ENCODE data around the gene VPS13D. TPM values are rescaled to one million over a fixed set of nuclear protein-coding genes. Genes with fewer than 3 reads are reported as not detected.

Gene VPS13D
- total and polyA plus RNA-seq, 10 of the 15 experiments (the other 5 are each of a cell fraction or from before 2014, with no cell fraction given), result 1.4 to 16.9 (median 8.5) TPM

- H3K36me3 ChIP-seq (ENCODE audit: control insufficient read depth in 2 of 2, insufficient read depth in 2 of 2, low read length in 1 of 2), result no peaks in the 10 kb centered on the region; a peak in 1 of 4 replicates
- peaks cover 4% of the 10 kb centered on the region; the same call in 1 of the 3 replicates for H3K9me3 ChIP-seq (replicated peaks; ENCODE audit: control insufficient read depth, insufficient read depth, low read length)
- in situ Hi-C loops (cut with MboI), result no loop called here
- RAD21 ChIA-PET (ENCODE audit: unreplicated experiment), result interaction anchor here (0.7 kb wide), 1 partner anchor 21 kb away, joined by 3 read pairs; no protein-coding TSS in a partner anchor
- H3K4me3 ChIP-seq, result no peak overlapping the region
- intact Hi-C loops (cut with micrococcal nuclease; ENCODE audit: unreplicated experiment), result no loop called here
- 98% methylated on average over 7 of the region's 7 CpGs for WGBS (ENCODE audit: insufficient coverage, insufficient replicate concordance, low lambda C conversion rate, missing lambda C conversion rate)
- H3K4me1 ChIP-seq (ENCODE audit: control insufficient read depth, insufficient read depth, low read length), result no peaks in the 10 kb centered on the region
- no peak overlapping the region for H2AFZ ChIP-seq (ENCODE audit: control insufficient read depth, low read depth, low read length)
- no TSS peak for BruUV-seq (replicated peaks)
- POLR2A ChIA-PET, result no interaction called here
- ATAC-seq, result no peak
- SMC1A ChIA-PET (ENCODE audit: uncharacterized antibody, unreplicated experiment), result interaction anchor here (1.4 kb wide), 1 partner anchor 24 kb away, joined by 3 read pairs; no protein-coding TSS in a partner anchor
- no peaks in the 10 kb centered on the region for H3K79me2 ChIP-seq (ENCODE audit: control insufficient read depth, insufficient read depth, low read length)
- no peak for FAIRE-seq
- H4K20me1 ChIP-seq (ENCODE audit: control insufficient read depth, insufficient read depth), result no peaks in the 10 kb centered on the region
- H3K9ac ChIP-seq (ENCODE audit: control insufficient read depth, insufficient read depth, low read length), result no peak overlapping the region
- H3K4me2 ChIP-seq (ENCODE audit: control insufficient read depth, insufficient read depth), result no peak overlapping the region
- H3K27ac ChIP-seq (ENCODE audit: control insufficient read depth, insufficient read depth), result no peak overlapping the region
- no peak for DNase-seq (ENCODE audit: low read depth, low spot score)
- TF ChIP-seq RELA (IDR thresholded peaks at IDR 0.05; ENCODE audit: borderline replicate concordance, partially characterized antibody) (no peak), TARDBP (IDR thresholded peaks at IDR 0.05; ENCODE audit: borderline replicate concordance) (no peak), CBX3 (IDR thresholded peaks at IDR 0.05; ENCODE audit: borderline replicate concordance, low read depth) (no peak), ESRRA (IDR thresholded peaks at IDR 0.05; ENCODE audit: low read length) (no peak), ZNF217 (IDR thresholded peaks at IDR 0.05) (no peak), SP1 (IDR thresholded peaks at IDR 0.05; ENCODE audit: low read depth, low read length) (no peak), NRF1 (conservative IDR thresholded peaks at IDR 0.05; ENCODE audit: low read depth, low read length) (no peak), ETV6 (conservative IDR thresholded peaks at IDR 0.05 in 1 of 2, IDR thresholded peaks at IDR 0.05 in 1 of 2; ENCODE audit: borderline replicate concordance in 1 of 2, low read depth in 1 of 2) (no peak), BCLAF1 (IDR thresholded peaks at IDR 0.05) (no peak), CTCF (IDR thresholded peaks at IDR 0.05 in 2 of 3, conservative IDR thresholded peaks at IDR 0.05 in 1 of 3; ENCODE audit: control insufficient read depth in 2 of 3, extremely low read depth in 1 of 3, insufficient read depth in 1 of 3, low read depth in 3 of 3, low read length in 3 of 3) (no peak), ZNF24 (IDR thresholded peaks at IDR 0.05) (no peak), KAT2A (conservative IDR thresholded peaks at IDR 0.05; ENCODE audit: control insufficient read depth, low read depth, low read length) (no peak)
- CTCF ChIA-PET, result interaction anchor here (0.9 kb wide), 1 partner anchor 9 kb away, joined by 3 read pairs; no protein-coding TSS in a partner anchor
- no peaks in the 10 kb centered on the region for H3K27me3 ChIP-seq (replicated peaks in 1 of 2; ENCODE audit: control insufficient read depth in 2 of 2, insufficient read depth in 2 of 2, low read length in 1 of 2)
Measured at GRCh38 chr1:12413664-12414410, 184.0 kb downstream of the VPS13D start.
